HepG2 (cell line): Measurements from ENCODE around the gene C1QTNF12. TPM values are rescaled to one million over a fixed set of nuclear protein-coding genes. Genes with fewer than 3 reads are reported as not detected.

ENCODE experiments used
- CREB3 ChIP-seq: sonication (generic); formaldehyde crosslinking; IDR thresholded peaks from 2 replicates; pipeline ENCODE4 v1.5.0; 2020; ENCODE audit warnings: missing genetic modification reagents
- GTF2F1 ChIP-seq: fragments of 150-350 bp; IDR thresholded peaks from 2 replicates; pipeline ENCODE4 v1.6.1; 2014; ENCODE audit warnings: low read length
- HMG20A ChIP-seq: IDR thresholded peaks from 2 replicates; pipeline ENCODE4 v1.6.1; 2016; ENCODE audit warnings: borderline replicate concordance
- IRX3 ChIP-seq: sonication (generic); formaldehyde crosslinking; IDR thresholded peaks from 2 replicates; pipeline ENCODE4 v1.8.1; 2023; ENCODE audit warnings: mild to moderate bottlenecking, low read depth, missing genetic modification reagents, borderline replicate concordance
- MTA1 ChIP-seq: sonication (generic); formaldehyde crosslinking; IDR thresholded peaks from 2 replicates; pipeline ENCODE4 v1.4.0; 2020; ENCODE audit warnings: missing genetic modification reagents, mild to moderate bottlenecking, borderline replicate concordance
- MZF1 ChIP-seq: sonication (generic); formaldehyde crosslinking; IDR thresholded peaks from 2 replicates; pipeline ENCODE4 v1.8.1; 2023; ENCODE audit warnings: mild to moderate bottlenecking, missing genetic modification reagents, borderline replicate concordance
- NR1H2 ChIP-seq: sonication (generic); formaldehyde crosslinking; IDR thresholded peaks from 2 replicates; pipeline ENCODE4 v1.8.1; 2022; ENCODE audit warnings: low read depth, missing genetic modification reagents, borderline replicate concordance
- RFX5 ChIP-seq: IDR thresholded peaks from 2 replicates; pipeline ENCODE4 v1.6.1; 2011; ENCODE audit warnings: low read depth, low read length, improper control_type of control experiment
- RORA ChIP-seq: sonication (generic); formaldehyde crosslinking; IDR thresholded peaks from 2 replicates; pipeline ENCODE4 v1.5.0; 2020; ENCODE audit warnings: mild to moderate bottlenecking, missing genetic modification reagents, moderate library complexity
- SMAD1 ChIP-seq: sonication (generic); formaldehyde crosslinking; IDR thresholded peaks from 2 replicates; pipeline ENCODE4 v1.4.0; 2020; ENCODE audit warnings: missing genetic modification reagents, low read depth, mild to moderate bottlenecking, borderline replicate concordance
- SMYD3 ChIP-seq: sonication (generic); formaldehyde crosslinking; IDR thresholded peaks from 2 replicates; pipeline ENCODE4 v1.8.1; 2023; ENCODE audit warnings: mild to moderate bottlenecking, missing genetic modification reagents
- TERF1 ChIP-seq: sonication (generic); formaldehyde crosslinking; IDR thresholded peaks from 2 replicates; pipeline ENCODE4 v1.8.0; 2022; ENCODE audit warnings: mild to moderate bottlenecking, missing genetic modification reagents, moderate library complexity
- ZBTB39 ChIP-seq: sonication (generic); formaldehyde crosslinking; IDR thresholded peaks from 2 replicates; pipeline ENCODE4 v1.5.0; 2020; ENCODE audit warnings: missing genetic modification reagents
- ZC3H4 ChIP-seq: sonication (generic); formaldehyde crosslinking; IDR thresholded peaks from 2 replicates; pipeline ENCODE4 v1.4.0; 2020; ENCODE audit warnings: missing genetic modification reagents, borderline replicate concordance
- ZNF124 ChIP-seq: sonication (generic); formaldehyde crosslinking; IDR thresholded peaks from 2 replicates; pipeline ENCODE4 v1.4.0; 2020; ENCODE audit warnings: missing genetic modification reagents
- ZNF253 ChIP-seq: sonication (generic); formaldehyde crosslinking; IDR thresholded peaks from 2 replicates; pipeline ENCODE4 v1.8.0; 2022; ENCODE audit warnings: mild to moderate bottlenecking, missing genetic modification reagents, borderline replicate concordance
- ZNF292 ChIP-seq: sonication (generic); formaldehyde crosslinking; IDR thresholded peaks from 2 replicates; pipeline ENCODE4 v1.8.1; 2022; ENCODE audit warnings: mild to moderate bottlenecking, low read depth, missing genetic modification reagents, borderline replicate concordance
- ZNF577 ChIP-seq: sonication (generic); formaldehyde crosslinking; IDR thresholded peaks from 2 replicates; pipeline ENCODE4 v1.4.0; 2020; ENCODE audit warnings: mild to moderate bottlenecking, low read depth, missing genetic modification reagents, borderline replicate concordance
- ZNF770 ChIP-seq: sonication (generic); formaldehyde crosslinking; IDR thresholded peaks from 2 replicates; pipeline ENCODE4 v1.5.0; 2020; ENCODE audit warnings: mild to moderate bottlenecking, missing genetic modification reagents
- ZNF776 ChIP-seq: sonication (generic); formaldehyde crosslinking; IDR thresholded peaks from 2 replicates; pipeline ENCODE4 v1.4.0; 2020; ENCODE audit warnings: mild to moderate bottlenecking, missing genetic modification reagents
- polyA plus RNA-seq, 8 experiments: library from polyadenylated mRNA; depleted of rRNA in 3 of 8; stranded (reverse) in 7 of 8; unstranded in 1 of 8; fragments of >200 nt; fragmentation: Illumina TruSeq in 4 of 8; extraction: Trizol in 4 of 8; gene quantifications; 2 replicates each; pipeline versions ENCODE4 v1.2.1 to v1.2.3, GENCODE V29; 2011 to 2016; ENCODE audit warnings: low read depth in 4 of 8, missing spikeins in 1 of 8, mixed read lengths in 1 of 8; ENCODE audit not compliant: insufficient read depth in 1 of 8
- total RNA-seq, 5 experiments: library from RNA; depleted of rRNA; stranded (reverse); fragments of >200 nt; fragmentation: Illumina TruSeq; extraction: Trizol; gene quantifications; 2 replicates each; pipeline ENCODE4 v1.2.3, GENCODE V29; 2016; ENCODE audit warnings: low read depth in 1 of 5
- TF ChIP-seq, protein P1 (sequence below): sonication (generic); formaldehyde crosslinking; IDR thresholded peaks from 2 replicates; pipeline ENCODE4 v1.5.0; 2020; ENCODE audit warnings: mild to moderate bottlenecking, missing genetic modification reagents, borderline replicate concordance

The C1QTNF12 gene
- total and polyA plus RNA-seq, 2 of the 13 experiments (the other 11 are each of a cell fraction or from before 2014, with no cell fraction given), result 0.18 to 0.64 TPM

GRCh38 chr1:1239614-1240347, 6.7 kb downstream of the C1QTNF12 start (continued):
- no peak for TF ChIP-seq NR1H2 (CRISPR knock-in tag)
- no peak for TF ChIP-seq ZNF770 (CRISPR knock-in tag)
- TF ChIP-seq GTF2F1, result no peak
- no peak for TF ChIP-seq ZNF253
- TF ChIP-seq CREB3 (CRISPR knock-in tag), result no peak
- no peak for TF ChIP-seq ZC3H4 (CRISPR knock-in tag)
- TF ChIP-seq HMG20A (CRISPR knock-in tag), result no peak
- no peak for TF ChIP-seq ZNF124 (CRISPR knock-in tag)
- no peak for TF ChIP-seq MZF1 (CRISPR knock-in tag)
- no peak for TF ChIP-seq ZNF292 (CRISPR knock-in tag)
- TF ChIP-seq IRX3 (CRISPR knock-in tag), result no peak
- TF ChIP-seq, protein P1, sequence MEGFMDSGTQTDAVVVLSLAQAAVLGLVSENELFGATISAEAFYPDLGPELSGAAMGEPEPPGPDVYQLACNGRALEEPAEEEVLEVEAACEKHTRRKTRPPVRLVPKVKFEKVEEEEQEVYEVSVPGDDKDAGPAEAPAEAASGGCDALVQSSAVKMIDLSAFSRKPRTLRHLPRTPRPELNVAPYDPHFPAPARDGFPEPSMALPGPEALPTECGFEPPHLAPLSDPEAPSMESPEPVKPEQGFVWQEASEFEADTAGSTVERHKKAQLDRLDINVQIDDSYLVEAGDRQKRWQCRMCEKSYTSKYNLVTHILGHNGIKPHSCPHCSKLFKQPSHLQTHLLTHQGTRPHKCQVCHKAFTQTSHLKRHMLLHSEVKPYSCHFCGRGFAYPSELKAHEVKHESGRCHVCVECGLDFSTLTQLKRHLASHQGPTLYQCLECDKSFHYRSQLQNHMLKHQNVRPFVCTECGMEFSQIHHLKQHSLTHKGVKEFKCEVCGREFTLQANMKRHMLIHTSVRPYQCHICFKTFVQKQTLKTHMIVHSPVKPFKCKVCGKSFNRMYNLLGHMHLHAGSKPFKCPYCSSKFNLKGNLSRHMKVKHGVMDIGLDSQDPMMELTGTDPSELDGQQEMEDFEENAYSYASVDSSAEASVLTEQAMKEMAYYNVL, result no peak
- peak; percentile 71; the same call in 1 of the 2 replicates for TF ChIP-seq SMAD1 (CRISPR knock-in tag)
- TF ChIP-seq MTA1, result peak; percentile 82
- no peak for TF ChIP-seq TERF1 (CRISPR knock-in tag)
- TF ChIP-seq ZNF776 (CRISPR knock-in tag), result no peak
- no peak for TF ChIP-seq SMYD3 (CRISPR knock-in tag)
- no peak for TF ChIP-seq ZNF577 (CRISPR knock-in tag)
- TF ChIP-seq RFX5, result no peak
- no peak for TF ChIP-seq ZBTB39 (CRISPR knock-in tag)
- no peak for TF ChIP-seq RORA
